Measurements from ENCODE around the gene CTNNBIP1.

CTNNBIP1 gene

DNA sequence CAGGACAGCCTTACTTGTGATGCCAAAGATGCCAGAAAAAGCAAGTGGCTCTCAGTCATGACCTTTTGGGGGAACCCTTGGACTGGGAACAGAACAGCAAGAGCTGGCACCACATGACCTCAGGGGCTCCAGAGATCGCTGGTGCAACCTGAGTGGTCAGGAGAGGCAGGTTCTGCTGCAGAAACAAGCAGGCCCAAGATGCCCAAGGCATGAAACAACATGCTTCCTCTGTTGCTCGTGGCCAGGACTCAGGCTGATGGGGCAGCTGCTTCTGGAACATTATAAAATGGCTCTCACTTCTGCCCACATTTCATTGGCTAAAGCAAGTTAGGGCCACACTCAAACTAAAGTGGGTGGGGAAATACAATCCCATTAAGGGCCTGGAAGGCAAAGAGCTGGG is 68.6 kb downstream of the CTNNBIP1 start:
- no peak for TF ChIP-seq EZH2 (IDR thresholded peaks at IDR 0.05; ENCODE audit: borderline replicate concordance, low read depth, low read length, severe bottlenecking)
- TF ChIP-seq, protein P1, sequence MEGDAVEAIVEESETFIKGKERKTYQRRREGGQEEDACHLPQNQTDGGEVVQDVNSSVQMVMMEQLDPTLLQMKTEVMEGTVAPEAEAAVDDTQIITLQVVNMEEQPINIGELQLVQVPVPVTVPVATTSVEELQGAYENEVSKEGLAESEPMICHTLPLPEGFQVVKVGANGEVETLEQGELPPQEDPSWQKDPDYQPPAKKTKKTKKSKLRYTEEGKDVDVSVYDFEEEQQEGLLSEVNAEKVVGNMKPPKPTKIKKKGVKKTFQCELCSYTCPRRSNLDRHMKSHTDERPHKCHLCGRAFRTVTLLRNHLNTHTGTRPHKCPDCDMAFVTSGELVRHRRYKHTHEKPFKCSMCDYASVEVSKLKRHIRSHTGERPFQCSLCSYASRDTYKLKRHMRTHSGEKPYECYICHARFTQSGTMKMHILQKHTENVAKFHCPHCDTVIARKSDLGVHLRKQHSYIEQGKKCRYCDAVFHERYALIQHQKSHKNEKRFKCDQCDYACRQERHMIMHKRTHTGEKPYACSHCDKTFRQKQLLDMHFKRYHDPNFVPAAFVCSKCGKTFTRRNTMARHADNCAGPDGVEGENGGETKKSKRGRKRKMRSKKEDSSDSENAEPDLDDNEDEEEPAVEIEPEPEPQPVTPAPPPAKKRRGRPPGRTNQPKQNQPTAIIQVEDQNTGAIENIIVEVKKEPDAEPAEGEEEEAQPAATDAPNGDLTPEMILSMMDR (IDR thresholded peaks at IDR 0.05; ENCODE audit: borderline replicate concordance, extremely low read depth, low read length, poor library complexity, severe bottlenecking): no peak
- H3K79me2 ChIP-seq (ENCODE audit: insufficient read depth, low read length): no peaks in the 10 kb centered on the region
- no peak overlapping the region for H3K27ac ChIP-seq (ENCODE audit: low read length)
- DNase-seq (no peak), ATAC-seq (ENCODE audit: insufficient read depth, low read depth) (no peak)
- H3K9ac ChIP-seq (ENCODE audit: low read depth, low read length): no peak overlapping the region
- H3K4me3 ChIP-seq (ENCODE audit: low read depth in 1 of 2, low read length in 2 of 2): no peak overlapping the region
- H3K9me3 ChIP-seq (ENCODE audit: insufficient read depth, low read length, severe bottlenecking): no peaks in the 10 kb centered on the region
- H2AFZ ChIP-seq (ENCODE audit: low read depth, low read length): no peak overlapping the region
- no peaks in the 10 kb centered on the region for H4K20me1 ChIP-seq (ENCODE audit: insufficient read depth, low read length)
- no peaks in the 10 kb centered on the region for H3K36me3 ChIP-seq (ENCODE audit: insufficient read depth, low read length)
- no peaks in the 10 kb centered on the region for H3K27me3 ChIP-seq (ENCODE audit: insufficient read depth, low read length, poor library complexity)
- no peaks in the 10 kb centered on the region for H3K4me1 ChIP-seq (ENCODE audit: insufficient read depth, low read length)
- no peak overlapping the region for H3K4me2 ChIP-seq (ENCODE audit: insufficient read depth, low read length)

DNA sequence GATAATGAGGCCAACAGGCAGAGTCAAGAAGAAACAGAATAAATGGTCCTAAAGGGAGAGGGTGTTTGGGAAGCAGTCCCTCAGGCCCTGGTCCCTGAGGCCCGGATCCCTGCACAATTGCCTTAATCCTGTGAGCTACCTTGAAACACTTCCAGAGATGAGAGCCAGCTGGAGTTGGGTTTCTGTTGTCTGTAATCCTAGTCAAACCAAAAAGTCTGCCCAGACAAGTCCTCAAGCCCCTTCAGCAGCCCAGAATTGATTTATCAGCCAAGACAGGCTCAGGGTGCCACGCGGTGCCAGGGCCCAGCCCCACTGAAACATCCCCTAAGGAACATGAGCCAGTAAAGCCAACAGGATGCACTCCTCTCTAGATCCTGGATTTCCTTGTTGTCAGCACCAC is 69.9 kb downstream of the CTNNBIP1 start:
- no peak overlapping the region for H3K4me3 ChIP-seq (ENCODE audit: low read depth in 1 of 2, low read length in 2 of 2)
- no peaks in the 10 kb centered on the region for H3K4me1 ChIP-seq (ENCODE audit: insufficient read depth, low read length)
- no peak for TF ChIP-seq EZH2 (IDR thresholded peaks at IDR 0.05; ENCODE audit: borderline replicate concordance, low read depth, low read length, severe bottlenecking)
- TF ChIP-seq, protein P1 (IDR thresholded peaks at IDR 0.05; ENCODE audit: borderline replicate concordance, extremely low read depth, low read length, poor library complexity, severe bottlenecking): no peak
- no peak overlapping the region for H2AFZ ChIP-seq (ENCODE audit: low read depth, low read length)
- no peaks in the 10 kb centered on the region; the same call in 1 of the 2 replicates for H4K20me1 ChIP-seq (ENCODE audit: insufficient read depth, low read length)
- no peaks in the 10 kb centered on the region for H3K36me3 ChIP-seq (ENCODE audit: insufficient read depth, low read length)
- no peaks in the 10 kb centered on the region for H3K27me3 ChIP-seq (ENCODE audit: insufficient read depth, low read length, poor library complexity)
- DNase-seq (no peak), ATAC-seq (ENCODE audit: insufficient read depth, low read depth) (no peak)
- H3K27ac ChIP-seq (ENCODE audit: low read length): no peak overlapping the region
- no peaks in the 10 kb centered on the region for H3K9me3 ChIP-seq (ENCODE audit: insufficient read depth, low read length, severe bottlenecking)
- H3K4me2 ChIP-seq (ENCODE audit: insufficient read depth, low read length): no peak overlapping the region
- no peak overlapping the region for H3K9ac ChIP-seq (ENCODE audit: low read depth, low read length)
- no peaks in the 10 kb centered on the region for H3K79me2 ChIP-seq (ENCODE audit: insufficient read depth, low read length)

DNA sequence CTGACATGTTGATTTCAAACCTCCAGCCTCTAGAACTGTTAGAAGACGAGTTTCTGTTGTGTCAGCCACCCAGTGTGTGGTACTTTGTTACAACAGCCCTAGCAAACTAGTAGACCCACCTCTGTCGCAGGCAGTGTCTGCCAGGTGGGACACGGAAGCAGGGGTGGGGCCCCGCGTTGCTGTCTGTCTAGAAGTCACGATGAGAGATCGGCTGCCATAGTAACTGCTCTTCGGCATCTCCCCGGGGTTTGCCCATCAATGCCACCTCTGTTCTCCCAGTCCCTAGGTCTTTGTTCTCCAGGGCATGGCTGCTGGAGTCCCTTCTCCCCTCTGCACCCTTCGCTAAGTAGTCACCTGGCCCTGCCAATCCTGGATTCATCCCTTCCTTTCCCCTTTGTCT is 71.1 kb downstream of the CTNNBIP1 start:
- H3K4me2 ChIP-seq (ENCODE audit: insufficient read depth, low read length): no peak overlapping the region
- no peak overlapping the region for H3K4me3 ChIP-seq (ENCODE audit: low read depth in 1 of 2, low read length in 2 of 2)
- H3K27ac ChIP-seq (ENCODE audit: low read length): no peak overlapping the region
- no peaks in the 10 kb centered on the region for H3K79me2 ChIP-seq (ENCODE audit: insufficient read depth, low read length)
- no peak overlapping the region for H2AFZ ChIP-seq (ENCODE audit: low read depth, low read length)
- H3K36me3 ChIP-seq (ENCODE audit: insufficient read depth, low read length): no peaks in the 10 kb centered on the region
- H3K9me3 ChIP-seq (ENCODE audit: insufficient read depth, low read length, severe bottlenecking): no peaks in the 10 kb centered on the region
- H3K27me3 ChIP-seq (ENCODE audit: insufficient read depth, low read length, poor library complexity): no peaks in the 10 kb centered on the region
- TF ChIP-seq, protein P1 (IDR thresholded peaks at IDR 0.05; ENCODE audit: borderline replicate concordance, extremely low read depth, low read length, poor library complexity, severe bottlenecking): no peak
- TF ChIP-seq EZH2 (IDR thresholded peaks at IDR 0.05; ENCODE audit: borderline replicate concordance, low read depth, low read length, severe bottlenecking): no peak
- H4K20me1 ChIP-seq (ENCODE audit: insufficient read depth, low read length): no peaks in the 10 kb centered on the region; the same call in 1 of the 2 replicates
- no peak overlapping the region for H3K9ac ChIP-seq (ENCODE audit: low read depth, low read length)
- H3K4me1 ChIP-seq (ENCODE audit: insufficient read depth, low read length): no peaks in the 10 kb centered on the region
- ATAC-seq (ENCODE audit: insufficient read depth, low read depth): no peak
- DNase-seq: no peak

DNA sequence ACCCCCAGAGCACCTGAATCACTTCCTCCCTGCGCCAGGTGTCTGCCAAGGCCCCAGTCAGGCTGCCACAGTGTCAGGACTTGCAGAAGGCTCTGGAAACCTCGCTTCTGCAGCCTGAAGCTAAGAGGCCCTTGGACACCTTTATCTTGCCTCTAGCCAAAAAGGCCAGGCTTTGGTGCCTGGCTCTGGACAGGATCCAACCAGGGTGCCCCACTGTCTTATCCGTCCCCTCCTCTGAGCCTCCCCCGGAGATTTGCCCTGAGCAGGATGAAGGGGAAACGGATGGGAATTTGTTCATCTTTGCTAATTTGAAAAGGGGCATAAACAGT is 73.5 kb downstream of the CTNNBIP1 start:
- no peaks in the 10 kb centered on the region for H3K36me3 ChIP-seq (ENCODE audit: insufficient read depth, low read length)
- no peak overlapping the region for H3K27ac ChIP-seq (ENCODE audit: low read length)
- H2AFZ ChIP-seq (ENCODE audit: low read depth, low read length): no peak overlapping the region
- H3K9ac ChIP-seq (ENCODE audit: low read depth, low read length): no peak overlapping the region
- no peak overlapping the region for H3K4me3 ChIP-seq (ENCODE audit: low read depth in 1 of 2, low read length in 2 of 2)
- H3K9me3 ChIP-seq (ENCODE audit: insufficient read depth, low read length, severe bottlenecking): no peaks in the 10 kb centered on the region
- H4K20me1 ChIP-seq (ENCODE audit: insufficient read depth, low read length): no peaks in the 10 kb centered on the region; the same call in 1 of the 2 replicates
- DNase-seq (no peak), ATAC-seq (ENCODE audit: insufficient read depth, low read depth) (no peak)
- H3K4me2 ChIP-seq (ENCODE audit: insufficient read depth, low read length): no peak overlapping the region
- H3K27me3 ChIP-seq (ENCODE audit: insufficient read depth, low read length, poor library complexity): no peaks in the 10 kb centered on the region
- TF ChIP-seq, protein P1 (IDR thresholded peaks at IDR 0.05; ENCODE audit: borderline replicate concordance, extremely low read depth, low read length, poor library complexity, severe bottlenecking): no peak
- TF ChIP-seq EZH2 (IDR thresholded peaks at IDR 0.05; ENCODE audit: borderline replicate concordance, low read depth, low read length, severe bottlenecking): no peak
- no peaks in the 10 kb centered on the region for H3K79me2 ChIP-seq (ENCODE audit: insufficient read depth, low read length)
- H3K4me1 ChIP-seq (ENCODE audit: insufficient read depth, low read length): no peaks in the 10 kb centered on the region
